Naive thymus-derived CD4-positive, alpha-beta T cell (primary cell): Measurements from ENCODE around the gene KRTAP12-1. TPM values are rescaled to one million over a fixed set of nuclear protein-coding genes. Genes with fewer than 3 reads are reported as not detected.
"Not testable (repeated sequence)": the region's sequence is repeated elsewhere in the genome, so short reads cannot be mapped to it uniquely, and the experiment has no call there.

Experiments
- ATAC-seq: fragments of 150-1000 bp; cut with Tn5 transposase; 2 replicates; pipeline ENCODE4 v1.10.0; 2021; ENCODE audit warnings: mild to moderate bottlenecking, moderate library complexity
- CTCF ChIA-PET: fragments of 350-600 bp; sonication (Branson Sonifier 250); formaldehyde crosslinking; loops from one replicate; lab custom pipeline; 2021; ENCODE audit warnings: antibody characterized with exemption; lab: Charles Lee
- POLR2A ChIA-PET: fragments of 350-600 bp; sonication (Branson Sonifier 250); formaldehyde crosslinking; loops from one replicate; lab custom pipeline; 2021; ENCODE audit warnings: antibody characterized with exemption, inconsistent platforms; lab: Charles Lee
- DNase-seq, 9 donors: peaks; one replicate each; pipeline versions ENCODE4 v3.0.0 to v3.0.0-alpha.2; 2020 to 2022; ENCODE audit warnings: mixed read lengths in 1 of 9
- H3K27ac ChIP-seq: one replicate; pipeline ENCODE4 v1.7.0; 2013; ENCODE audit warnings: mild to moderate bottlenecking, low read depth, low read length, moderate library complexity
- H3K27me3 ChIP-seq, 2 donors: one replicate each; pipeline ENCODE4 v1.7.0; 2013; ENCODE audit warnings: low read length in 2 of 2, mild to moderate bottlenecking in 2 of 2, moderate library complexity in 2 of 2; ENCODE audit not compliant: control insufficient read depth in 2 of 2, insufficient read depth in 2 of 2
- H3K36me3 ChIP-seq, 3 experiments: 1 replicate in 2 of 3; 2 replicates in 1 of 3; pipeline ENCODE4 v1.7.0; 2013; ENCODE audit warnings: low read length in 3 of 3, mild to moderate bottlenecking in 3 of 3, moderate library complexity in 1 of 3; ENCODE audit not compliant: insufficient read depth in 3 of 3, control insufficient read depth in 2 of 3
- H3K4me1 ChIP-seq, 2 donors: one replicate each; pipeline ENCODE4 v1.7.0; 2013; ENCODE audit warnings: low read length in 2 of 2, mild to moderate bottlenecking in 2 of 2, moderate library complexity in 1 of 2; ENCODE audit not compliant: control insufficient read depth in 2 of 2, insufficient read depth in 2 of 2
- H3K4me3 ChIP-seq: 2 replicates; pipeline ENCODE4 v1.7.0; 2013; ENCODE audit warnings: mild to moderate bottlenecking, low read length
- H3K9me3 ChIP-seq, 3 experiments: 1 replicate in 2 of 3; 2 replicates in 1 of 3; pipeline ENCODE4 v1.7.0; 2013; ENCODE audit warnings: low read length in 3 of 3; ENCODE audit not compliant: control insufficient read depth in 2 of 3
- H3K27ac Mint-ChIP-seq, 9 donors: one replicate each; pipeline ENCODE4 v1.8.0; 2020 to 2022; ENCODE audit warnings: mixed read lengths in 9 of 9, mild to moderate bottlenecking in 8 of 9, moderate library complexity in 5 of 9, inconsistent platforms in 2 of 9
- H3K27me3 Mint-ChIP-seq, 5 donors: one replicate each; pipeline ENCODE4 v1.8.0; 2021 to 2022; ENCODE audit warnings: mixed read lengths in 5 of 5, mild to moderate bottlenecking in 1 of 5
- H3K36me3 Mint-ChIP-seq, 5 donors: one replicate each; pipeline ENCODE4 v1.8.0; 2020 to 2022; ENCODE audit warnings: mixed read lengths in 5 of 5, mild to moderate bottlenecking in 3 of 5, inconsistent platforms in 1 of 5
- H3K4me1 Mint-ChIP-seq, 7 donors: one replicate each; pipeline ENCODE4 v1.8.0; 2020 to 2022; ENCODE audit warnings: mixed read lengths in 7 of 7, mild to moderate bottlenecking in 3 of 7, inconsistent platforms in 1 of 7
- H3K4me3 Mint-ChIP-seq, 10 donors: one replicate each; pipeline ENCODE4 v1.8.0; 2020 to 2022; ENCODE audit warnings: mild to moderate bottlenecking in 10 of 10, mixed read lengths in 10 of 10, moderate library complexity in 6 of 10, inconsistent platforms in 2 of 10
- H3K9me3 Mint-ChIP-seq, 11 donors: one replicate each; pipeline ENCODE4 v1.8.0; 2020 to 2022; ENCODE audit warnings: mixed read lengths in 11 of 11, mild to moderate bottlenecking in 4 of 11, inconsistent platforms in 1 of 11, moderate library complexity in 1 of 11
- intact Hi-C, 2 donors: fragments of 100-400 bp; cut with micrococcal nuclease; formaldehyde crosslinking; loops; one replicate each; pipeline ENCODE4 v1.15.1; 2023
- polyA plus RNA-seq, 2 donors: library from polyadenylated mRNA; unstranded; fragments of 300-500 nt; fragmentation: Illumina TruSeq; gene quantifications; one replicate each; pipeline ENCODE4 v1.2.3, GENCODE V29; 2021
- total RNA-seq, 6 experiments: library from RNA in 5 of 6; stranded (reverse) in 5 of 6; gene quantifications; 1 replicate in 5 of 6; 2 replicates in 1 of 6; pipeline ENCODE4 v1.2.3 and lab custom pipeline; 2021 to 2026

The KRTAP12-1 gene
- total and polyA plus RNA-seq, 7 experiments from 2014 or later, result not detected

DNA sequence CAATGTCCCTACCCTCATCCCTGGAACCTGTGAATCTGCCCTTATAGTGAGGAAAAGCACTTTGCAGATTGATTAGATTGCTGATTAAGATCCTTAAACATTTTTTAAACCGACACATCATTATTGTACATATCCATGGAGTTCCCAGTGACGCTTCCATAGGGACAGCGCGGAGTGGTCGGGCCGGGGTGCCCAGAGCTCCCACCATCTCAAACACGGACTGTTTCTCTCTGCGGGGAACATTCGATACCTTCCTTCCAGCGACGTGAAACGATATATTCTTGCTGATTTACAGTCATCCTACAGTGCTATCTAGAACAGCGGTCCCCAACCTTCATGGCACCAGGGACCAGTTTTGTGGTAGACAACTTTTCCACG, 19.0 kb upstream of the KRTAP12-1 start:
- Mint-ChIP-seq H3K27ac (no peak overlapping the region), H3K4me1 (peaks cover 0 to 12% (median 9%) of the 10 kb centered on the region in 7 donors), H3K4me3 (no peak overlapping the region), H3K27me3 (peaks cover 72 to 86% (median 81%) of the 10 kb centered on the region in 5 donors), H3K36me3 (peaks cover 0 to 7% (median 4%) of the 10 kb centered on the region in 5 donors), H3K9me3 (peaks cover 0 to 20% (median 13%) of the 10 kb centered on the region in 11 donors)
- Histone ChIP-seq H3K36me3 (peaks cover 0 to under 1% (median 0%) of the 10 kb centered on the region in 3 experiments), H3K27ac (no peak overlapping the region), H3K27me3 (peaks cover 0 to 13% of the 10 kb centered on the region in 2 donors), H3K4me1 (no peaks in the 10 kb centered on the region), H3K9me3 (peaks cover 0 to 10% (median 1%) of the 10 kb centered on the region in 3 experiments), H3K4me3 (no peak overlapping the region)
- no peak for ATAC-seq
- POLR2A ChIA-PET, result no interaction called here
- CTCF ChIA-PET, result interaction anchor here (0.7 kb wide), 1 partner anchor 92 kb away, joined by 3 read pairs; no protein-coding TSS in a partner anchor
- DNase-seq, result no peak
- intact Hi-C loops, result no loop called here

DNA sequence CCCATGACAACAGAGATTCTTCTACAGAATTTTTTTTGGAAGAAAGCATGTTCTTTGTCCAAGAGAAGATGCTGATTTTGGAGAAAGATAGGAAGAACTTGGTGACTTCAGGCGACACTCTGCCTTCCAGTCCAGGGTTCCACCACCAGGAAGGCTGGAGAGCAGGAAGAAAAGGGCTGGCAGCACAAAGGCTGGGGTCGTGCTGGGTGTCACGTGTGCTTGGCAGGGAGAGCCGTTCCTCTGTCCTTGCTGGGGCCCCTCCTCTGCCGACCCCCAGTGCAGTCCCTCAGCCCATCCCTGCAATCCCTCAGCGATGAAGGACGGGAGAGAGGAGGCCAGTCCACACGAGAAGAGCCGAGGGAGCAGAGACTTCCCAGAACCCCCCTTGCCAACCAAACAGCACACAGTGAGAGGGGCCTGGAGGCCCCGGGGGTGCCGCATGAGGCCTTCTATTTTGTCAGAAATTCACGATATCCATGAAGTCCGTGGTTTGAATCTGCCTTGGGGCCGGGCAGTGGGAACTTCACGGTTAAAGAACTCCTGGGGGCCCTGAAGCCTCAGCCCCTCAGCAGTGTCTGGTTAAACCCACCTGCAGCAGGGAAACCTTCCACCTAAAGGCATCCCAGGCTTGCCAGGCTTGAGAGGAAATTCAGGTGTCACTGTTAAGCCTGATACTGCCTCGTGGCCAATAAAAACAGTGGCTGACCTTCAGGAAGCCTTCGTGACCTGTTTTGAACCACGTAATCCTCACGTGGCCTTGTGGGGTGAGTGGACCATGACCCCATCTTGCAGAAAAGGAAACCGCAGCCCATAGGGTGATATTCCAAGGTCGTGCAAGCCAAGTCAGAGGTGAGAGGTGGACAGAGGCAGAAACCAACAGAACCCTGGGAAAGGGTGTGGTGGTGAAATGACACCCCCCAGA, 18.4 kb upstream of the KRTAP12-1 start:
- DNase-seq (no peak), ATAC-seq (no peak)
- no peak overlapping the region for H3K27ac ChIP-seq
- H3K9me3 ChIP-seq, result peaks cover 0 to 7% (median 0%) of the 10 kb centered on the region in 3 experiments
- peaks cover 0 to 14% (median 9%) of the 10 kb centered on the region in 11 donors for H3K9me3 Mint-ChIP-seq
- H3K27me3 Mint-ChIP-seq, result peaks cover 68 to 87% (median 76%) of the 10 kb centered on the region in 5 donors
- no peak overlapping the region for H3K4me3 Mint-ChIP-seq
- H3K27ac Mint-ChIP-seq, result no peak overlapping the region
- no peaks in the 10 kb centered on the region for H3K4me1 ChIP-seq
- H3K36me3 ChIP-seq, result no peaks in the 10 kb centered on the region
- no peak overlapping the region for H3K4me3 ChIP-seq
- POLR2A ChIA-PET, result interaction anchor here (0.5 kb wide), 1 partner anchor 49 kb away, joined by 3 read pairs; no protein-coding TSS in a partner anchor
- H3K36me3 Mint-ChIP-seq, result peaks cover 0 to 7% (median 0%) of the 10 kb centered on the region in 5 donors
- H3K27me3 ChIP-seq, result peaks cover 0 to 11% of the 10 kb centered on the region in 2 donors
- peaks cover 0 to 12% (median 9%) of the 10 kb centered on the region in 7 donors for H3K4me1 Mint-ChIP-seq
- intact Hi-C loops, result no loop called here
- CTCF ChIA-PET, result no interaction called here

DNA sequence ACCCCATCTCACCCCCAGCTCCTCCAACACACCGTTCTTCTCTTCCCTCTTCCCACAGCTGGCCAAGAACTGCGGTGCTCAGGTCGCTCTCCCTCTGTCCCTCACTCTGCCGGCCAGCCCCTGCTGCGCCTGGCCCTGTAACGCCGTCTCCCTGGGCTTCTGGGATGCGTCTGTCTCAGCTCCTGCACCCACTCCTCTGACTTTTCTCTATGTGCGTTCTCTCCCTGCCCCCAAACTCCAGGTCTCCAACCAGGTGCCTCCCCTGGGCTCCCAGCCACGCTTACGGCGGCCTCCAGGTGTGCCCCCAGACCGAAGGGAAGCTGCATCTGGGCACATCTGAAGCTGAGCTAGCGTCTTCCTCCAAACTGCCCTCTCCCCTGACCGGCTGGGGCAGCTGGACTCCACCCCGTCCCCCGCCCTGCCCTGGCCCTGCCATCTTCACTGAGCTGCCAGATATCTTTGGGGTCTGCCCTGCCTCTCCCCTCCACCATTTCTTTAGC, 17.6 kb upstream of the KRTAP12-1 start:
- Mint-ChIP-seq H3K36me3 (peaks cover 0 to 4% (median 0%) of the 10 kb centered on the region in 5 donors), H3K4me1 (peaks cover 0 to 14% (median 9%) of the 10 kb centered on the region in 7 donors), H3K9me3 (peaks cover 0 to 6% (median under 1%) of the 10 kb centered on the region in 11 donors), H3K27ac (peak overlapping the region in 1 of 9 donors; percentile 70), H3K27me3 (peaks cover 60 to 80% (median 68%) of the 10 kb centered on the region in 5 donors), H3K4me3 (no peak overlapping the region)
- no peaks in the 10 kb centered on the region for H3K36me3 ChIP-seq
- ATAC-seq (no peak), DNase-seq (no peak)
- no peaks in the 10 kb centered on the region for H3K4me1 ChIP-seq
- peaks cover 0 to 11% of the 10 kb centered on the region in 2 donors for H3K27me3 ChIP-seq
- POLR2A ChIA-PET, result interaction anchor here (0.5 kb wide), 1 partner anchor 48 kb away, joined by 3 read pairs; no protein-coding TSS in a partner anchor
- no peak overlapping the region for H3K4me3 ChIP-seq
- no peak overlapping the region for H3K27ac ChIP-seq
- CTCF ChIA-PET, result no interaction called here
- peaks cover 0 to 4% (median 0%) of the 10 kb centered on the region in 3 experiments for H3K9me3 ChIP-seq
- intact Hi-C loops, result loop anchor here in 1 of 2 donors (10.0 kb wide), 1 partner anchor 155 kb away; the partner anchor contains the start of gene KRTAP10-1

GRCh38 chr21:44697811-44698734, 16.1 kb upstream of the KRTAP12-1 start:
- Histone ChIP-seq H3K27me3 (peaks cover 0 to 3% of the 10 kb centered on the region in 2 donors), H3K4me1 (no peaks in the 10 kb centered on the region), H3K27ac (no peak overlapping the region), H3K9me3 (no peaks in the 10 kb centered on the region), H3K36me3 (no peaks in the 10 kb centered on the region), H3K4me3 (no peak overlapping the region)
- H3K4me1 Mint-ChIP-seq, result peaks cover 2 to 21% (median 12%) of the 10 kb centered on the region in 7 donors
- peaks cover 0 to 7% (median 4%) of the 10 kb centered on the region in 11 donors for H3K9me3 Mint-ChIP-seq
- POLR2A ChIA-PET, result no interaction called here
- CTCF ChIA-PET, result no interaction called here
- ATAC-seq (no peak), DNase-seq (no peak)
- intact Hi-C loops, result loop anchor here in 1 of 2 donors (10.0 kb wide), 1 partner anchor 153 kb away; the partner anchor contains the start of gene KRTAP10-1
- peaks cover 53 to 73% (median 54%) of the 10 kb centered on the region in 5 donors for H3K27me3 Mint-ChIP-seq
- peak overlapping the region in 1 of 9 donors; percentile 36 for H3K27ac Mint-ChIP-seq
- peaks cover 0 to 4% (median 0%) of the 10 kb centered on the region in 5 donors for H3K36me3 Mint-ChIP-seq
- peak overlapping the region in 1 of 10 donors; percentile 42 for H3K4me3 Mint-ChIP-seq

DNA sequence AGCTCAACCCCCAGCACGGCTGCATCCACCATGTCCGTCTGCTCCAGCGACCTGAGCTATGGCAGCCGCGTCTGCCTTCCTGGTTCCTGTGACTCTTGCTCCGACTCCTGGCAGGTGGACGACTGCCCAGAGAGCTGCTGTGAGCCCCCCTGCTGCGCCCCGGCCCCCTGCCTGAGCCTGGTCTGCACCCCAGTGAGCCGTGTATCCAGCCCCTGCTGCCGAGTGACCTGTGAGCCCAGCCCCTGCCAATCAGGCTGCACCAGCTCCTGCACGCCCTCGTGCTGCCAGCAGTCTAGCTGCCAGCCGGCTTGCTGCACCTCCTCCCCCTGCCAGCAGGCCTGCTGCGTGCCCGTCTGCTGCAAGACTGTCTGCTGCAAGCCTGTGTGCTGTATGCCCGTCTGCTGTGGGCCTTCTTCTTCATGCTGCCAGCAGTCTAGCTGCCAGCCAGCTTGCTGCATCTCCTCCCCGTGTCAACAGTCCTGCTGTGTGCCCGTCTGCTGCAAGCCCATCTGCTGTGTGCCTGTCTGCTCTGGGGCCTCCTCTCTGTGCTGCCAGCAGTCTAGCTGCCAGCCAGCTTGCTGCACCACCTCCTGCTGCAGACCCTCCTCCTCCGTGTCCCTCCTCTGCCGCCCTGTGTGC, 15.3 kb upstream of the KRTAP12-1 start, which contains the start of gene KRTAP10-12:
Gene KRTAP10-12, plus strand, starts transcription at position 1 of the 639 bp plus-strand sequence. Its CDS starts 30 bp downstream, at position 31.
- H3K9me3 ChIP-seq, result not testable (repeated sequence)

More for the DNA sequence above, 15.3 kb upstream of the KRTAP12-1 start, which contains the start of gene KRTAP10-12:
- DNase-seq, H3K4me1 ChIP-seq, ATAC-seq, H3K27ac ChIP-seq, H3K36me3 ChIP-seq, H3K4me3 ChIP-seq, H3K27me3 ChIP-seq, H3K36me3 Mint-ChIP-seq: not testable (repeated sequence)
- Mint-ChIP-seq H3K27me3 (peaks cover 45 to 73% (median 48%) of the 10 kb centered on the region in 5 donors), H3K9me3 (peaks cover 0 to 13% (median 9%) of the 10 kb centered on the region in 11 donors), H3K4me1 (peaks cover 2 to 24% (median 12%) of the 10 kb centered on the region in 7 donors), H3K27ac (peak within 1 kb of the TSS in 4 of 9 donors; percentile 24 to 82 (median 44)), H3K4me3 (peak within 1 kb of the TSS in 1 of 10 donors; percentile 42)
- ChIA-PET POLR2A (interaction anchor here (1.1 kb wide), 1 partner anchor 79 kb away, joined by 4 read pairs; no protein-coding TSS in a partner anchor), CTCF (interaction anchor here (0.7 kb wide), 1 partner anchor 187 kb away, joined by 4 read pairs; no protein-coding TSS in a partner anchor)
- intact Hi-C loops, result loop anchor here in 1 of 2 donors (10.0 kb wide), 1 partner anchor 152 kb away; the partner anchor contains the start of gene KRTAP10-1
